Loucy (cell line): Measurements from ENCODE around the gene MRPS27.
A peak's percentile ranks its signal among the peaks of the same experiment; 100 is the strongest.

Experiments used
- H2AFZ ChIP-seq: fragments of 200-600 bp; sonication (generic); 2 replicates; pipeline ENCODE4 v1.6.0; 2016; ENCODE audit warnings: antibody characterized with exemption, mild to moderate bottlenecking, low read length, moderate library complexity
- H3F3A ChIP-seq: fragments of 200-600 bp; 2 replicates; pipeline ENCODE4 v1.6.0; 2016; ENCODE audit warnings: antibody characterized with exemption, low read depth, mild to moderate bottlenecking
- H3K27me3 ChIP-seq: fragments of 200-600 bp; sonication (generic); 2 replicates; pipeline ENCODE4 v1.6.1; 2014; ENCODE audit warnings: low read length, mild to moderate bottlenecking; ENCODE audit not compliant: insufficient read depth, poor library complexity, severe bottlenecking
- H3K36me3 ChIP-seq: fragments of 200-600 bp; sonication (generic); 2 replicates; pipeline ENCODE4 v1.6.1; 2016; ENCODE audit warnings: low read length; ENCODE audit not compliant: insufficient read depth
- H3K4me1 ChIP-seq: fragments of 200-600 bp; sonication (generic); 2 replicates; pipeline ENCODE4 v1.5.1; 2014; ENCODE audit warnings: low read length, mild to moderate bottlenecking; ENCODE audit not compliant: insufficient read depth, poor library complexity, severe bottlenecking
- H3K4me2 ChIP-seq: fragments of 200-600 bp; sonication (generic); 2 replicates; pipeline ENCODE4 v1.6.0; 2014; ENCODE audit warnings: antibody characterized with exemption, low read length, low read depth, mild to moderate bottlenecking; ENCODE audit not compliant: poor library complexity, severe bottlenecking
- H3K4me3 ChIP-seq: fragments of 200-600 bp; sonication (generic); 2 replicates; pipeline ENCODE4 v1.5.1; 2014; ENCODE audit warnings: low read length, mild to moderate bottlenecking, mixed read lengths; ENCODE audit not compliant: poor library complexity, severe bottlenecking
- H3K79me2 ChIP-seq: fragments of 200-600 bp; sonication (generic); 2 replicates; pipeline ENCODE4 v1.6.1; 2014; ENCODE audit warnings: low read length; ENCODE audit not compliant: insufficient read depth
- H3K9ac ChIP-seq: fragments of 200-600 bp; sonication (generic); 2 replicates; pipeline ENCODE4 v1.6.0; 2014; ENCODE audit warnings: mild to moderate bottlenecking, low read depth, low read length, moderate library complexity; ENCODE audit not compliant: poor library complexity, severe bottlenecking
- H3K9me2 ChIP-seq: fragments of 200-600 bp; sonication (generic); replicated peaks from 2 replicates; pipeline ENCODE4 v1.6.1; 2016; ENCODE audit warnings: low read depth, low read length, mixed read lengths
- H3K9me3 ChIP-seq: fragments of 200-600 bp; sonication (generic); 2 replicates; pipeline ENCODE4 v1.6.1; 2014; ENCODE audit warnings: mild to moderate bottlenecking, antibody characterized with exemption, low read length, low read depth; ENCODE audit not compliant: insufficient read depth
- H4K20me1 ChIP-seq: fragments of 200-600 bp; sonication (generic); 2 replicates; pipeline ENCODE4 v1.6.0; 2014; ENCODE audit warnings: antibody characterized with exemption, low read length, mild to moderate bottlenecking; ENCODE audit not compliant: insufficient read depth, poor library complexity, severe bottlenecking
- CTCF ChIP-seq: fragments of 200-600 bp; sonication (generic); conservative IDR thresholded peaks from 2 replicates; pipeline ENCODE4 v1.5.1; 2014; ENCODE audit warnings: mild to moderate bottlenecking, antibody characterized with exemption, low read length
- EZH2phosphoT487 ChIP-seq: fragments of 200-600 bp; IDR thresholded peaks from 2 replicates; pipeline ENCODE4 v1.6.1; 2018; ENCODE audit warnings: antibody characterized with exemption, mild to moderate bottlenecking, moderate library complexity, borderline replicate concordance

The MRPS27 gene

DNA sequence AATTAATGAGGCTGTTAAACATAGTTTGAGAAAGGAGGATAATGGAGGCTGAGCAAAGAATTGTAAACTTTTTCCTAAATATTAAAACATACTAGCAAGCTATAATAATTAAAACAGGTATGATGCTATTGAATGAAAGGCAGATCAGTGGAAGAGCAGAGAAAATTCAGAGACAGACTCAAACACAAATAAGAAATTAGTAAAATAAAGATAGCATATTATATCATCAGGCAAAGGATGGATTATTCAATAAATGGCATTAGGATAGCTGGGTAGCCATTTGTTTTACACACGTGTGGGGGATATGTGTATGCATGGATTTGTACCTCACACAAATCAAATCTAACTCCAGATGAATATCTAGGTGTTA, 50.6 kb downstream of the MRPS27 start:
- H3K4me2 ChIP-seq, result no peak overlapping the region
- H3K27me3 ChIP-seq, result no peaks in the 10 kb centered on the region
- TF ChIP-seq EZH2phosphoT487, result no peak
- peak; percentile 29; the same call in 1 of the 2 replicates for TF ChIP-seq CTCF
- no peaks in the 10 kb centered on the region for H4K20me1 ChIP-seq
- no peaks in the 10 kb centered on the region for H3F3A ChIP-seq
- no peaks in the 10 kb centered on the region for H3K9me2 ChIP-seq
- H3K9ac ChIP-seq, result no peak overlapping the region
- H2AFZ ChIP-seq, result no peak overlapping the region
- H3K9me3 ChIP-seq, result no peaks in the 10 kb centered on the region
- H3K79me2 ChIP-seq, result peaks cover 10% of the 10 kb centered on the region
- H3K4me3 ChIP-seq, result no peak overlapping the region
- no peaks in the 10 kb centered on the region for H3K36me3 ChIP-seq
- H3K4me1 ChIP-seq, result peaks cover 4% of the 10 kb centered on the region

DNA sequence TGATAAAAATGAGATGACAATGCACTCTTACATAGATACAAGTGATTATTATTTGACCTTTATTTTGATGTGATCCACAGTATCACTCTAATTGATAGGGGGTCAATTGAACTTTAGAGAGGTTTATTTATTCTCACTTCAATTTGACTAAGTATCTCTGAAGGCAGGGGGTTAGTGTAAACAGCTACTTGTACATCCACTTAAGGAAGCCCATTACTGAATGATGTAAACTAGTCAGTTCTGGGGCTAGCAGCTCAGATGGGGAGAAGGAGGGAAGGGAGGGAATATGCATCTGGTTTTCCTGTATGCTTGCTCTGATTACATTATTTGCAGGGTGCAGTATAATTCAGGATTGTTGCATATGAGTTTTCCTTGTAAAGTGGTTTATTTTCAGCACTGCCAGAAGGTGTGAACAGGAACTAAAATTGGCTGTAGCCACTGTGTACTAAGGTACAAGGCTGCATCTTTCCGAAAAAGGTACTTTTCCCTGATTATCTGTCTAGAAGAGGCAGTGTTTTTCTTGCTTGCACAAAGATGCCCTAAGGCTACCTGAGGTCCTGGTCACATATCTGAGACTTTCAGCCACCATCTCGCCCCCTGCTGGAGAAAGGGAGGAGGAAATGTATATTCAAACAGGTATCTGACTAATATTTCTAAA, 51.2 kb downstream of the MRPS27 start:
- Histone ChIP-seq H3K9me2 (no peaks in the 10 kb centered on the region), H2AFZ (no peak overlapping the region), H3K27me3 (no peaks in the 10 kb centered on the region), H4K20me1 (no peaks in the 10 kb centered on the region), H3K36me3 (no peaks in the 10 kb centered on the region), H3K4me3 (no peak overlapping the region), H3F3A (no peaks in the 10 kb centered on the region), H3K4me2 (no peak overlapping the region), H3K79me2 (peaks cover 10% of the 10 kb centered on the region), H3K9me3 (no peaks in the 10 kb centered on the region), H3K9ac (no peak overlapping the region), H3K4me1 (peaks cover 4% of the 10 kb centered on the region)
- peak; percentile 91 for TF ChIP-seq CTCF
- TF ChIP-seq EZH2phosphoT487, result no peak

GRCh38 chr5:72268260-72268659, 51.8 kb downstream of the MRPS27 start:
- H3K4me3 ChIP-seq, result no peak overlapping the region
- no peaks in the 10 kb centered on the region for H3F3A ChIP-seq
- TF ChIP-seq EZH2phosphoT487, result no peak
- no peak for TF ChIP-seq CTCF
- H3K9ac ChIP-seq, result no peak overlapping the region
- peaks cover 10% of the 10 kb centered on the region for H3K79me2 ChIP-seq
- H3K4me1 ChIP-seq, result peaks cover 6% of the 10 kb centered on the region
- no peaks in the 10 kb centered on the region for H3K27me3 ChIP-seq
- H3K9me3 ChIP-seq, result no peaks in the 10 kb centered on the region
- no peaks in the 10 kb centered on the region for H4K20me1 ChIP-seq
- H3K36me3 ChIP-seq, result no peaks in the 10 kb centered on the region
- H3K4me2 ChIP-seq, result no peak overlapping the region
- no peak overlapping the region for H2AFZ ChIP-seq
- no peaks in the 10 kb centered on the region for H3K9me2 ChIP-seq
